ENCODE data around the gene ERCC5.
A peak's percentile ranks its signal among the peaks of the same experiment; 100 is the strongest.

ERCC5 gene

DNA sequence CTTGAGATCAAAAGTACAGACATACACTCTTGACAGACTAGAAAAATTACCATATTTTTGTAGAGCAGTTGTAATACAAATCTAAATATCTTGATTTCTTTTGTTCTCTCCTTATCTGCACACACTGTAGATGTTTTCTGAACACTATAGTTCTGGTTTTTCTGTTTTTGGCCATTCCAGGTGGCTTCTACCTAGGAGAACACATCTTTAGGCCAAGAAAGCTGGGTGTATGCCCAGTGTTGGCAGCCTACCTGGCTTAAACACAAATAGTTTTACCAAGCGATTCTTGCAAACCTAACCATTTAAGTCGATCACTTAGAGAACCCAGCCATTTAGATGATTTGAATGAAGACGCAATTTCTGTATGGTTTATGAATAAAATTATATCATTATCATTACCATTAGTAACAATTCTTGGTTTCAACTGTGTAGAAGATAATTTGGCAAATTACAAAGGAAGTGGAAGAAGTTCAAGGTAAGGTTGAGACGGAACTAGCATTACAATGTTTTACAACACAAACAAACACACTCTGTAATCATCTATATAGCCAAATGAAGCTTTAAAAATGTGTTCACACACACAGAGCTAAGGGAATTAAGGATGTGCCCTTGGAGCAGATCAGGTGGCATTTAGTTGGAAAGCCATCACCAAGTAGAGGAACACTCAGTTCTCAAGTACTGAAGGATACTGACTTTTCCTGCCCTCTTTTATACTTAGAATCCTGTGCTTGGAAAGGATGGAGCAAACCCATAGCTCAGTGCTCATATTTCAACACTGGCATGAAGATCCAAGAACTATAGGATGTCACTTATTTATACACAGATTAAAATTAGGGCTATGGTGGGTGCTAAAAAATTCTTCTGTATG is 36.2 kb downstream of the ERCC5 start:
- DNase-seq, result no peak

DNA sequence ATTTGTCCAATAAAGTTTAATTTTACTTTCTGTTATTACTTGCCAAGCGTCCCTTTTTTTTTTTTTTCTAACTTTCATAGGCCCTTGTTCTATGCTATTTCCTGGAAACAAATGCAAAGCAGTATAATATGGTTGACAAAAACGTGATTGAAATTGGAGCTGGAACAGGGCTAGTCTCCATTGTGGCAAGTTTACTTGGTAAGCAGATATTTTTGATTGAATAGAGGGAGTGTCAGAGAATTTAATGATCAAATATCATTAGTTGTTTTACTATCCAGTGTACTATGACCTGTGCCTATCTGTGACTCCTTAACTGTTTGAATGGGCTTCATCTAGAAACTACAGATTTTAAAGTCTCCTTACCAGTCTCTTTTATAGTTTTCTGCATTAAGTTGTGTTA is 46.7 kb downstream of the ERCC5 start:
- DNase-seq, result no peak

DNA sequence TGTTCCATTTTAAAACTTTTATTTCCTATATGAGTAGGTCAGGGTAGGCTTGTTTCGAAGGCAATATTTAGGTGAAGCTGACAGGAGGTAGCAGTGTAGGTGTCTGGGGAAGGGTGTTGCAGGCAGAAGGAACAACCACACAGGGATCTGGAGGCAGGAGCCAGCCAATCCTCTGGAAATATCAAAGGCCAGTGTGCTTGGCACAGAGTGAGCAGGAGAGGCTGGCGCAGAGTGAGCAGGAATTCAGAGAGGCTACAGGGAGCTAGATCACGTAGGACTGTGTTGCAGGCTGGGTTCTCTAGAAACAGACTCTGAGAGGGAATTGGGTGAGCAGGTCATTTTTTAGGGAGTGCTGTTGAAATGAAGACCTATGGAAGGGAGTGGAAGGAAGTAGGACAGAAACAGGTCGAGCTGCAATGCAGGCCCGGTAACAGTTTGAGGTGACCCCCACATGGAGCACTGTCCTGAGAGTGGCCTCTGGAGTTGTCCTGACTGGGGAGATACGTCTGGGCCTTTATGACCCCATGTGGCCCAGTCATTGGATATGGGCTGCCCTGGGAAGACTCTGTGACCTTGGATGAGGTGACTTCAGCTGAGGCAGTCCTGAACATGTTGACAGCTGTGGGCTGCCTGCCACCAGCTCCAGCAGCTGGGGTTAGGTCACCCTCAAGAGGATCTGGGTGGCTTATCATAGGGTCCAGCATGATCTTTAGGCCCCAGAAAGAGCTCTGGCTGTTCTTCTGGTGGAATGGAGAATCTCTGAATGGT is 51.7 kb downstream of the ERCC5 start:
- no peak for DNase-seq

DNA sequence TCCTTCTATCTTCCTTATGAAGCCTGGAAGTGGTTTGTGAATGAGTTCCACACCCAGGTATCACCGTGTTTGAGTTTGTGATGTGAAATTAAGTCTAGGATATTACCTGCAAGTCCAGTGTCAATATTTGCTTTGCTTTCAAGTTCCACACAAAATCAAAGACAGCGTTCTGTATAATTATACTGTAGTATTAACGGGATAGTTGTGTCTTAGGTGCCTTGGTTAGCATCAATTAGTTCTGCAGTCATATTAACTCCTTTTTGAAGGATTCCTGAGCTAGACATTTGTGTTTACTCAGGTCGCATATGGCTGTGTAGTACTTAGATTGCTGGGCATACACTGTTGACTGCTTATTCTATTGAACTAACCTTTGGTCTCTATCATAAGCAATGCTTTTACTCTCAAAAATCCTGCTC is 54.4 kb downstream of the ERCC5 start:
- DNase-seq, result no peak

DNA sequence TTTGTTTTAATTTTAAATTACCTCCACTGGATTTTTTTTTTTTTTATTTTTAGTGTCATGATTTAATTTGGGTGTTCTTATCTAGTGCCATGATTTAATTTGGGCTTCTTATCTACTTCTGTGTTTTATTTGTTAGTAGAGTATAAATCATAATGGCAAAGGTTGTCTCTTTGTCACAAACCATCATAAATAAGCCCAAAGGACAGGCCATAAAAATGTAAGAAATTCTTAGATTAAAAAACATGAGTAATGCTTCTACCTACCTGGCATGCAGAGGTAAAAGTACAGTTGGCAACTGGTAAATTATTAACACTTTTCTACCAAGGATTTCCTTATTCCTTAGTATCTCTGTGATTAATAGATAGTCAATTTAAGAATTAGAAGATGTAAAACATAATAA is 55.2 kb downstream of the ERCC5 start:
- DNase-seq, result no peak

DNA sequence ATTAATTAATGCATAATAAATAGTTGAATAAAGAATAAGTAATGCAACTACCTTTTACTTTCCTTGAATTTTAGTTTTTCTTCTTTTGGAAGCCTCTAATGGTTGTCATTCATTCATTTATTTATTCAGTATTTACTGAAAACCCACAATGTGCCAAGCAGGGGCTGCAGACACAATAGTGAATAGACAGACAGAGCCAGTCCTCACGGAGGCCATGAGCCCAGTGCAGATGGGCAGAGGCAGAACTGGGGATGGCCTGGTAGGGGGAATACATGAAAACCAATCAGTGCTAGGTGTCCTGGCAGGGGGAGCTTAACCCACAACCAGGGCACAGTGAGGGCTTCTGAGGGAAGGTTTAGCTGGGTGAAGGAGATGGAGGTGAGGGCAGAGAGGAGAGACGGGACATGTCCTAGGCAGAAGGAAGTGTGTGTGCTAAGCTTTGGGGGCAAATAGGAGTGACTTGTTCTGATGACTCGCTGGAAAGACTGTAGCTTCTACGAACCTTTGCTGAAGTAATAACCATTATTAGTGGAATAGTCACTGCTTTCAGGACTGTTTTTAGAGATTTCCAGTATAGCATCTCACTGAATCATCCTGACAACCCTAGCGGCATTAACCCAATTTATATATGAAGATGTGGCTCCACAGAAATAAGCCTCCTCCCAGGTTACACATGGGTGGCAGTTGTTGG is 55.9 kb downstream of the ERCC5 start:
- DNase-seq, result peak in 2 of 58 donors; percentile 14 to 24

DNA sequence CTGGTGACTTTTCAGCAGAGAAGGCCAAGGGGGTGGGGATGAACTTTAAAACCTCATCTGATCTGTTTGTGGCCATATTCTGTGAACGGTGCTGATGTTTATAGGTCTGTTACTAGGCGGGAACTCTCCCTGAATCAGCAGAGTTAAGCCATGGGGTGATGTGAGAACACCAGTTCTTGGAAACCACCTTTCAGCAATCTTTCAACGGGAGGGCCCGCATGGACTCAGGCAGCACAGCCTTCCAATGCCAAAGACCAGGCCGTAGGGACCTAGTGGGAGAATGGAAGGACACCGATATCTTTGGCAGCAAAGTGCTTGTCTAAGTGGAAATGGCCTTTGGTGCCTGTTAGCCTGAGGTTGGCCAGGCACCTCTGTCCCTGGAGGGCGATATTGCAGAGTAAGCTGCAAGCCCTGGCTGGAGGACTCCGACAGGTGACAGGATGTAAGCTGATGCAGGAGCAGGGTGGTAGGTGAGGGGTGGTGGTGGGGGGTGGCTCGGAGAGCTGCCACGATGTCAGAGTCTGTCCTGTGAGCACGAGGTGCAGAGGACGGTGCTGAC is 57.0 kb downstream of the ERCC5 start:
- DNase-seq, result no peak

DNA sequence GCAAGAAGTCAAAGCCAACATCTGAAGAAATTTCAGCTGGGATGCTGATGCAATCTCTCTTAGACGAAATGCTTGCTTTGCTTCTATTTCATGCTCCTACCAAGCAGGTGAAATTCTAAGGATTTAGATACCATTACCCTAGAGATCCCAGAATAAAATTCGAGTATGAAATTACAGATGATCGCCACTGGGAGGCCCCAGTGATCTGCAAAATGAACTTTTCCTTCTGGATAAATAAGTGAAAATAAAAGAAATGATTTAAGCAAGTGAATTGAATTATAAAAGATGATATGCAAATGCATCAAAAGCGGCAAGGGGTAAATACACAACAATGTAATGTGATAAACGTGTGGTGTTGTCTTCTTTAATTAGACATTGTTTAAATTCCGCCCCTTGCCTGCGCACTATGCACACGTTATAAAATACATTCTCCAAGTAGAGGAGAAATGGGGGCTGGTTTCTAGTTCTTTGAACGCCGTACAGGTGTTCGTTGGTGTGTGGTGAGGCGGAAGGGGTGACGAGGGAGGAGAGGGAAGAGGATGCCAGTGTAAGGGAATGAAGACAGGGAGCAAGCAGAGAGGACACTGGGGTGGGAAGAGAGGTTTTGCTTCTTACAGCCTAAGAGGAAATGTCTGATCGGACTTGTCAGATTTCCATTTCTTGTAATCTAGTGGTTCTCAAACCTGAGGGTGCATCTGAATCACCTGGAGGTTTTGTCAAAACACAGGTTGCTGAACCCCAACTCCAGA is 58.0 kb downstream of the ERCC5 start:
- DNase-seq, result peak in 3 of 58 donors; percentile 1 to 20 (median 10)

DNA sequence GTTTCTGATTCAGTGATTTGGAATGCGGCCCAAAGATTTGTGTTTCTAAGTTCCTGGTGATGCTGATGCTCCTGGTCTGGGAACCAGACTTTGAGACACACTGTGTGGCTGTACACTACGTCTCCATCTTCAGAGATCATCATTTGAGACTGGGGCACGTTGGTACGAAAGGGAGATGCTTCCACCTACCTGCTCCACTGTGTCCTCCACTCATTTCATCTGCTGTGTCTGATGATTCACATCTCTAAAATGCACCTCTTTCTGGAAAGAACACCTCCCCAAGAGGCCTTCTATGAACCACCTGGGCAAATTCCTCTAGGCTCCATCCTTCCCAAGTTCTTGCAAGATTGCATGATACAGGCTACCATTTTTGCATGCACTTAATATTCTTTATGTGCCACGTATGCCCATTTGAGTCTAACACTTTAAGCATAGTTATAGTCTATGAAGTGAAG is 58.6 kb downstream of the ERCC5 start:
- DNase-seq, result no peak

DNA sequence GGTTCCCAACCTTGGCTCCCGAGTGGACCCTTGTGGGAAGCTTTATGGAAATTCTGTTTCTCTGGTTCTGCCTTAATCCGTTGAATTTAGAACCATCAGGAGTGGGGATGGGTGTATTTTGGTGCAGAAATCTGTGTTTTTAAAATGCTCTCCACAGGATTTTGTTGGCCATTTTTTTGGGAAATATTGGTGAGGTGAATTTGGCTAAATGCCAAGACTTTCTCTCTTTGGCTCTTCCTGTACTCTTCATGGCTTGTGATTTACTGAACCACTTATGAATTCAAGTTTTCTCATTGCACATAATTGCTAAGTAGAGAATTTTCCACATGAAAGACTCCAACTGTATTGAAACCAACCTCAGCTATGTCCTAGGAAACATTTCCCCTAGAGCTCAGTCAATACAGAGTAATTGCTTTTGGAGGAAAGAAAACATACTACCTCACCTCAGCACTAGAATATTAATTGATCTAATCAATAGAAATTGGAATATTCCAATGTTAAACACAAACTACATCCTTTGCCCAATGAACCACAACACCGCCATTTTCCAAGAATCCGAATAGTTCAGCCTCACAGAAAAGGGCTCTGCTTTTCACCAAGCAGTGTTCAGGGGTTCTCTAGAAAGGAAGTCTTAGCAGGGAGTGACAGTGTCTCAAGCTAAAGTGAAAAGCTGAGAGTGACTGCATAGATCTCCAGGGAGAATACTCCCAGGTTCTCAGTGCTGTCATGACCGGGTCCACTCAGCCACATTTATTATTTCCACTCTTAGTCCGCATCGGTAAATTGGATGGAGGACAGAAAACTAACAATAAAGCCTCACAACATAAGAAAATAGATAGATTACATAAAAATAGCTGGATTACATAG is 60.3 kb downstream of the ERCC5 start:
- no peak for DNase-seq

DNA sequence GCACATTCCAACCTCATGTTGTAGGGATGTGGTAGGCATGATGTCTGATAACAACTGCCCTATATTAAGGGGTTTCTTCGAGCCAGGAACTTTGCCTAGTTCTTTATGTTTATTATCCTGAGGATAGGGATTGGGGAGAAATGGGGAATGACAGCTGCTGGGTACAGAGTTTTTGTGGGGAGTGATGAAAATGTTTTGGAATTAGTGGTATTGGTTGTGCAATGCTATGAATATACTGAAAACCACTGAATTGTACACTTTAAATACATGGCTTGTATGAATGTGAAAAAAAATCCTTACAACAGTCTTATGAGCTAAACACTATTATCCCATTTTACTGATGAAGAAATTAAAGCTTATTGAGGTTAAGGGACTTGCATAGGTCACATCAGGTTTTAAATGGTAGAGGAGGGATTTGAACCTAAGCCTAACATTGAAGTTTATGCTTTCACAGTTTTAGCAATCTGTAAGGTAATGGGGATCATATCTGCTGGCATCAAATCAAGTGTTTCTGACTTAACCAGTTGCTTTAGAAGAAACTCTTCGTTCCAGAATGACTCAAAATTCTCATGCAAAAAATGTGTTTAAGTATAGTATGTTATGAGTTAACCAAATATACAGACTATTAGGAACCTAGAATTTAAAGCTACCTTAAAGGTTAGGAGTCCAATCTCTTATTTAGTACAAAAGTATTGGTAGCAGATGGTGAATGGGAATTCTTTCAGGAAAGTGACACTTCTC is 61.4 kb downstream of the ERCC5 start:
- DNase-seq, result no peak

DNA sequence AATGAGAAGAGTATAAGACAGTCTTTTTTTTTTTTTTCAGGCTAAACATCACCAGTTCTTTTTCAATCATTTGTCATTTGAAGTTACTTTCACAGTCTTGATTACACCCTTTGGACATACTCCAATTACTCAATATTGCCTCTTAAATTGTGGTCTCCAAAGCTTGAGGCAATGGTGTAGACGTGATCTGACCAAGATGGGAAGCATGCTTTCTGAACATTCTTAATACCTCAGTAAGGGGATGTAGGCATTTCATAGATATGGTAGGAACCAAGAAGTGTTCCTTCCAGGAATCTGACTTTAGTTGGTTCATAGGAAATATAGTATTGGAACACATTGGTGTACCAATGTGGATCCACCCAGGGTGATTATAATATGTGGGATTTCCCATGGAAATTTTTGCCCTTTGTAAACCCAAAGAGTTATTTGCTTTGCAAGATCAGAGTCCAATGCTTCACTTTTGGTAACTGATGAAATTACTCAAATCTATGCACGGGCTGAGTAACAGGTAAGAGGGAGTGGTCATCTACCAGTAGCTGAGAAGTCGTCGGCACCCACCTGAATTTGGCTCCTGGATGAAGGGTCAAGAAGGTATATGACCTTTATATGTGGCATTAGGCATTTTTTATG is 62.2 kb downstream of the ERCC5 start:
- no peak for DNase-seq

DNA sequence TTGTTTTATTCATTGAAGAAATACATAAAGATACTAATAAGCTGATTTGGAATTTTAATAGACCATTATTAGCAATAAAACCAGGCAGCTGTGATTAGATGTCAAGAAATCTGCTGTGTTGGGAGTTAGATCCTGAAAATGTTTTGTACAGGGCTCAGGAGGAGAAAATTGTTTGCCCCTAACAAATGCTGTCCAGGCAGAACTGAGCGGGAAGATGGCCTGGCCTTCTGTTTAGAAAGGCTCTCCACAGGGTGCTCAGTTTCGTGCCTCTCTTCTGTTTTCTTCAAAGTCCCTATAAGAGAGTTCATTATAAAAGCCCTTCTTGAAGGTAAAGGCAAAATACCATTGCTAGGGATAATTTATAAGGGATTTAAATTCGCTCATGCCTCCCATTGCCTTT is 64.1 kb downstream of the ERCC5 start:
- no peak for DNase-seq

DNA sequence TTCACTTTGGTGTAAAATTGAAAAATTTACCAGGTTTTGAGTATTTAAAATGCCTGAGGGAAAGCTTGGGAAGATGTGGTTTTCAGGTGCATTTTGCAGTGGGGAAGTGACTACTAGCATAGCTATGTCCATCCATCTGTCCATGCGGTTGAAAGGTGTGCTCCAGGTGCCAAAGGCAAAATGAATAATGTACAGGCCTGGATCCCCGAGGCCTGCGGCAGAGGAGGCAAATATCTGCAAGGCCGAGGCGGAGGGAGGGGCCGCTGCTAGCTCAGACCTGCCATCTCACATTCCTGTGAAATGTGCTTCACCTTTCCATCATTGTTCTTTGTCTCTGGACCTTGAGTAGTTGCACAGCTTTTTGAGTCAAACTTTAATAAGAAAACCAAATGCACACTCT is 65.5 kb downstream of the ERCC5 start:
- no peak for DNase-seq

DNA sequence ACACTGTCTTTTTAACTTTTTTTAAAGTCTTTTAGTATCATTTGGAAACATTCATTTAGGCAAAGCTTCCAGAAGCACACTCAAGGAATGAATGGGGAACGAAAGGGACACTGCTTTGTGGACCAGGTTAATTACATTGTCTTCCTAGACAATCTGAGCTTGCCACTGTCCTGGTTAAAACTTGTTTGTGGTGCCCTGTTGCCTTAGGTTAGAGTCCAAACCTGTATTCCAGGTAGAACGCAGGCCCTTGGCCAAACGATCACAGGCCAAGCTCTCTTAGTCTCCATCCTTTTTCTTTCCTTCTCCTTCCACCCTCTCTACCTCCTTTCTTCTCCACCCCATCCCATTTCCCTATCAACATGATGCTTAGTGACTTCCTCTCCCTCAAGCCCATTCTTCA is 66.8 kb downstream of the ERCC5 start:
- DNase-seq, result no peak

DNA sequence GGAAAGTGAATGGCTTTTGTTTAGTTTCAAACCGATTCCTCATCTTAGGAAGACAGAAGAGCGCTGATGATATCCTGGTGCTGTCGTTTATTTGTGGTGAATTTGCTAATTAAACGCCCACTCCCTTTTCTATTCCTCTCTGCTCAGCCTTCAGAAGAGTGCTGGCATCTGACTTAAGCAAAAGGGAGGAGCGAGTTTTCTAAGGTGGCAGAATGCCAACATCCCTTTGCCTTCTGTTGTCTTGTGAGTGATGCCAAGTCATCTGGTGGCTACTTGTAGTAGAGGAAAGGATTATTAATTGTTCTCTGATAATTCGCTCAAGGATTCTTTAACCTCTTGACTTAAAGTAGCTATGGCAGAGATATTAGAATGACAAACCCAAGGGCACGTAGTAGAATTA is 68.1 kb downstream of the ERCC5 start:
- peak in 3 of 58 donors; percentile 5 to 58 (median 6) for DNase-seq

DNA sequence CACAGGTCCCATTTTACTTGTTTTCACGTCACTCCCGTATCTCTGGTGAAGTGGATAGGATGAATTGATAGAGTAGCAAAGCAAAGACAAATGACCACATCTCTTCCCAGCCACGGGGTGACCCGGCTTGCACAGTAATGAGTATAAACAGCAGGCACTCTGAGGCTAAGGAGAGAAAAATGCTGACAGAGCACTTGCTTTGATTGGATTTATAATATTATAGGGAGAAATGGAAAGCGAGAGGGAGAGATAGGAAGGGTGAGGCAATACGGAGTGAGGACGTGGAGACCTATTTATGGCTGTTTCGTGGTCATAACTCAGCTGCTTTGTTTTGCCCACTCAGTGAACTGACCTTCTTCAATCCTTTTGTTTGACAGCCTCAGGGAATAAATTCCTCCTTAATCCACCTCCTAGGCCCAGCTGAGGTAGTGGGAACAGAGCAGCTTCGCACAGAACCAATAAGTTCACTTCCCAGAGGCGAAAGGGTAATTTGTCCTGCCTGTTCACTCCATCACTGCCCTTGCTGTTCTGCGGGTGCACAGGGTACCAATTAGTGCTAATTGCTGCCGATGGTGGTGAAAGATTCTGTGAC is 68.6 kb downstream of the ERCC5 start:
- DNase-seq, result no peak

DNA sequence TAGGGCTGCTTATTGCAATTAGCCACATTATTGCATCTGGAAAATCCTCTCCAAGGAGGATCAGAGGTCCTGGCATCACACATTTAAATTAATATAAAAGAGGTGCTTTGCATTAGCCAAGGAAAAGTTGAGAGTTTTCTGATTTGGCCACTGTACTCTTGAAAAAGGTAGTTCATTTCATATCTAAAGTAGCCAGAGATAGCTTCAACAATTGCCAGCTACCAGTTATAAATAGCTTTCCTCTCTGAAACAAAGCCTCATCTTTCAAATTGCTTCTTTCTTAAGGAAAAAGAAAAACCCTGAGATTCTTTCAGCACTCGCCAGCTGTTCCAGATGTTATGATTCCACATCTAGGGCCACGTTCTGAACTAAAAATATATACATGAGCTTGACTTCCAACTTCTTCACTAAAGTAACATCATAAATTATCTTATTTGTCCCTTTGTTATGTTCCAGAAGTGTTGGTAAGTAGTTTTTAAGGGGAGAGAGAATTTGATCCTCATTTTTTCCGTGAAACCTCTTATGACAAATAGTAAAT is 69.6 kb downstream of the ERCC5 start:
- no peak for DNase-seq

Data from anterior cingulate cortex (tissue), 58 donors.